Inflammatory macrophage (primary cell): ENCODE data around the gene TRIOBP.
"Not testable (repeated sequence)": the region's sequence is repeated elsewhere in the genome, so short reads cannot be mapped to it uniquely, and the experiment has no call there.

Source experiments
- DNase-seq, 2 donors: peaks; one replicate each; pipeline ENCODE4 v3.0.0-alpha.2; 2020 to 2022

TRIOBP gene

GRCh38 chr22:37781434-37782059 is 84.7 kb downstream of the TRIOBP start:
- no peak for DNase-seq

GRCh38 chr22:37782340-37783168 is 85.7 kb downstream of the TRIOBP start:
- DNase-seq: no peak

GRCh38 chr22:37784829-37785495 is 88.1 kb downstream of the TRIOBP start:
- DNase-seq: no peak

- DNase-seq: no peak
These were observed 93.4 kb downstream of the TRIOBP start for GRCh38 chr22:37790234-37790633.

GRCh38 chr22:37792494-37792893 is 95.6 kb downstream of the TRIOBP start:
- DNase-seq: no peak

- DNase-seq: no peak
These were observed 97.5 kb downstream of the TRIOBP start for GRCh38 chr22:37794376-37794775.

GRCh38 chr22:37796079-37796478 is 99.2 kb downstream of the TRIOBP start:
- no peak for DNase-seq

GRCh38 chr22:37797259-37797658 is 100.4 kb downstream of the TRIOBP start:
- not testable (repeated sequence) for DNase-seq

- no peak for DNase-seq
These were observed 101.1 kb downstream of the TRIOBP start for GRCh38 chr22:37797874-37798500.

- not testable (repeated sequence) for DNase-seq
These were observed 103.1 kb downstream of the TRIOBP start for GRCh38 chr22:37799979-37800378.

- DNase-seq: no peak
These were observed 105.1 kb downstream of the TRIOBP start for GRCh38 chr22:37801946-37802309.

GRCh38 chr22:37802310-37803194 is 105.7 kb downstream of the TRIOBP start:
- DNase-seq: peak in 1 of 2 donors; percentile 46

GRCh38 chr22:37803195-37803638 is 106.4 kb downstream of the TRIOBP start:
- DNase-seq: no peak

- no peak for DNase-seq
These were observed 106.9 kb downstream of the TRIOBP start for GRCh38 chr22:37803639-37804351.

- DNase-seq: no peak
These were observed 107.6 kb downstream of the TRIOBP start for GRCh38 chr22:37804352-37804880.

- DNase-seq: peak; percentile 82 to 83
These were observed 108.3 kb downstream of the TRIOBP start for GRCh38 chr22:37804881-37805809.

GRCh38 chr22:37805810-37806277 is 109.0 kb downstream of the TRIOBP start:
- DNase-seq: no peak

- no peak for DNase-seq
These were observed 109.8 kb downstream of the TRIOBP start for GRCh38 chr22:37806409-37807333.
